ENCODE measurements around the gene CAPG.
"Not testable (repeated sequence)": the region's sequence is repeated elsewhere in the genome, so short reads cannot be mapped to it uniquely, and the experiment has no call there.

Gene CAPG

DNA sequence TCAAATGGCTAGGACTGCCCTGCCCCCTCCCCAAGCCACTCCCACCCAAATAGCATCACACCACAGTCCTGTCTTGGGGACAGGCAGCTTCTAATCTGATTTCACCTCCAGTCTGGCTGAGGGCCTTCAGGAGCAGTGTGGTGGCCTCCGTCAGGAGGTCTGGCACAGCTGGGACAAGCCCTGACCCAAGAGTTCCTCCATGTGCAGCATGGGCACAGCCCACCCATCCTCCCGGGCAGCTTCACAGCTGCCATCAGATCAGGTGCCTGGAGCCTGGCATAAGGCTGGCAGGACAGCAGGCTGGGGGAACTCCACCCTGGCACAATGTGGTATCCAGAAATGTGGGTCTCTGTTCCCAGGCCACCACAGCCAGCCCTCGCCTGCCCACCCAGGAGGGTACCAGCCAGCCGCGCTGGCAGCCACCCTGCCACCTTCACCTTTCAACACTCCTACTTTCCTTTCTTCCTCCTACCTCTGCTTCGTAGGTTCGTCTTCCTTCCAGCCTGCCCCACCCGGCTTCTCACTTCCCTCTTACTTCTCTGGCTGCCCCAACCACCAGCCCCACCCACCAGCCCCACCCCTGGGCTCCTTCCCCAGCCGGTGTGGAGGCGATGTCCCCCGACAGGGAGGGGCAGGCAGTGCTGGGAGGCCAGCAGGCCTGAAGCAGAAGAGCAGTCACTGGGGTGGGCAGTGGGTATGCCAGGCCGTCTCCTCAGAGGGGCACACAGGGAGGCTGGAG, at the start of gene CAPG:
Gene CAPG (minus strand): TSS at position 522 of the 739 bp plus-strand sequence. CDS start 8,221 bp downstream, outside the sequence.
- peak in 1 of 2 donors; percentile 13 for DNase-seq (ENCODE audit: low read depth in 2 of 2)

GRCh38 chr2:85459771-85460170, 49.6 kb upstream of the CAPG start:
- no peak for DNase-seq (ENCODE audit: low read depth in 2 of 2)

GRCh38 chr2:85458601-85459563, 48.7 kb upstream of the CAPG start:
- no peak for DNase-seq (ENCODE audit: low read depth in 2 of 2)

DNA sequence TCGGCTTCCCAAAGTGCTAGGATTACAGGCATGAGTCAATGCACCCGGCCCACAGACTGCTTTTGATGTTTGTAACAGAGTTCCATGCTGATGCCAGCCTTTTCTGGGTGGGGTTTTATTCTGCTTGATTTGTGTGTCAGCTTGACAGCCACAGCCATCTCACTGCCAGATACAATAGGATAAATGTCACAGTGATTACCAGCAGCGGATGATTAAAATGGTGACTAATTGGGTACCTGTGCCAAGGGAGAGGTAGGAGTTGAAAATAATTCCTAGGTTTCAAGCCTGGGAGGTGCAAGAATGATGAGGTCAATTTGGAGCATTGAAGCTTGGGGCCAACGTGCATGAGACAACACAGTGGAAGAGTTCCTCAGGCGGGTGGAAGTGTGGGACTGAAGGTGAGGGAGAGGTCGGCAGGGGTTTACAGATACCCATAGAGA, 47.7 kb upstream of the CAPG start:
- no peak for DNase-seq (ENCODE audit: low read depth in 2 of 2)

DNA sequence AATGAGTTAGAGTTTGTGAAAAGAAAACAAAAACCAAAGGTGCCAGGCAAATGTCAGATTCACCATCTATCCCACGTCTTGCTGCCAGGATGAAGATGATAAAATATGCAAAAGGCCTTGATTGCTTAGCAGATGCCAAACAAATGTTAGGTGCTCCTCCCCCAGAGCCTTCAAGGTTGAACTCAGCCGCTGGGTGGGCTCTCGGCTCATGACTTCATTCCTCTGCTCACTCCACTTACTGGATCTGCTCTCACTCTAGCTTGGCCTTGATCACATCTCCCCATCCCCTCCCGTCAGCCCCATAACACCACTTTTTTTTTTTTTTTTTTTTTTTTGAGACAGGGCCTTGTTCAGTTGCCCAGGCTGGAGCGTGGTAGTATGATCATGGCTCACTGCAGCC, 46.9 kb upstream of the CAPG start:
- no peak for DNase-seq (ENCODE audit: low read depth in 2 of 2)

DNA sequence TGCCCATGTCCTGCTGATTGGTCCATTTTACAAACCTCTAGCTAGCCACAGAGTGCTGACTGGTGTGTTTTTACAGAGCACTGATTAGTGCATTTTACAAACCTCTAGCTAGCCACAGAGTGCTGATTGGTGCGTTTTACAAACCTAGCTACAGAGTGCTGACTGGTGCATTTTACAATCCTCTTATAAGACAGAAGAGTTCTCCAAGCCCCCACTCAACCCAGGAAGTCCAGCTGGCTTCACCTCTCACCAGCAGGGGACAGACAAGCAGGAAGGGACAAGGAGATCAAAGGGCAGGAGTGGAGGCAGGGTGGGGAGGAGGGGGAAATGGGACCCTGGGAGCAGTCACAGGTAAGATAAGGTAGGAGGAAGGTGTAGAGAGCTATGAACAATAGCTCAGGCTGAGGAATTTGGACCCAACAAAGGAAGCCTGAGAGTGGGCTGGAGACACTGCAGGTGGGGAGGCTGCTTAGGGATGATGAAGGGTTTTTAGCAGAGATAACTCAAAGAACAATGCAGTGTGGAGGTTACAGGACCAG, 45.5 kb upstream of the CAPG start:
- DNase-seq (ENCODE audit: low read depth in 2 of 2): no peak

DNA sequence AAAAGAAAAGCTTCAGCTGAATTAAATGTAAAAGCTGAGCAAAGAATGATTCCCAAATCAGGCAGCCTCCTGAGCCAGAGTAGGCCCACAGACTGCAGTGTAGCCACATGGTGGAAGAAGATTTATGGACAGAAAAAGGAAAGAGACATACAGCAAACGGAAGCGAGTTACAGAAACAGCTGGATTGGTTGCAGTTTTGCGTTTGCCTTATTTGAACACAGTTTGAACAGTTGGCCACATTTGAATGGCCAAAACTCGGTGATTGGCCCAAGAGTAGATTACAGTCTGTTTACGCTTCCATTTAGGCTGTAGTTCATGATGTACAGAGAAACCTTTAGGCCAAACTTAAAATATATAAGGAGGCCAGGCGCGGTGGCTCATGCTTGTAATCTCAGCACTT, 43.4 kb upstream of the CAPG start:
- DNase-seq (ENCODE audit: low read depth in 2 of 2): no peak

- DNase-seq (ENCODE audit: low read depth in 2 of 2): no peak
Measured at GRCh38 chr2:85452237-85452636, 42.1 kb upstream of the CAPG start.

GRCh38 chr2:85449214-85449588, 39.0 kb upstream of the CAPG start:
- no peak for DNase-seq (ENCODE audit: low read depth in 2 of 2)

- DNase-seq (ENCODE audit: low read depth in 2 of 2): no peak
Measured at GRCh38 chr2:85448461-85449213, 38.5 kb upstream of the CAPG start.

DNA sequence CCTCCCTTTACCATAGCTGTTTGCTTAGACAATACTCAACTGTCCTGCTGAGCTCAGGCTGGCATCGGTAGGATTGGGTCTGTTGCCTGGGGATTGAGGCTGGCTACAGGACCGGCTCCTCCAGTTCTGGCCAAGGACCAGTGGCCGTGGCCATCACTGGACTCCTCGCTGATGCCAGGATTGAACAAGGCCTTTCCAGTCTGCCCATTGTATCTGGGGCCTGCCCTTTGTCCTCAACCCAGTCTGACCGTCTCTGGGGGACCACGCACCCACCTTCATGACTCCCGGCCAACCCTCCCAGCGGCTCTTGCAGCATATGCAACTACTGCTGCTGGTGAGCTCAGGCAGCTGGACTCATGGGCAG, 37.0 kb upstream of the CAPG start:
- DNase-seq (ENCODE audit: low read depth in 2 of 2): no peak

DNA sequence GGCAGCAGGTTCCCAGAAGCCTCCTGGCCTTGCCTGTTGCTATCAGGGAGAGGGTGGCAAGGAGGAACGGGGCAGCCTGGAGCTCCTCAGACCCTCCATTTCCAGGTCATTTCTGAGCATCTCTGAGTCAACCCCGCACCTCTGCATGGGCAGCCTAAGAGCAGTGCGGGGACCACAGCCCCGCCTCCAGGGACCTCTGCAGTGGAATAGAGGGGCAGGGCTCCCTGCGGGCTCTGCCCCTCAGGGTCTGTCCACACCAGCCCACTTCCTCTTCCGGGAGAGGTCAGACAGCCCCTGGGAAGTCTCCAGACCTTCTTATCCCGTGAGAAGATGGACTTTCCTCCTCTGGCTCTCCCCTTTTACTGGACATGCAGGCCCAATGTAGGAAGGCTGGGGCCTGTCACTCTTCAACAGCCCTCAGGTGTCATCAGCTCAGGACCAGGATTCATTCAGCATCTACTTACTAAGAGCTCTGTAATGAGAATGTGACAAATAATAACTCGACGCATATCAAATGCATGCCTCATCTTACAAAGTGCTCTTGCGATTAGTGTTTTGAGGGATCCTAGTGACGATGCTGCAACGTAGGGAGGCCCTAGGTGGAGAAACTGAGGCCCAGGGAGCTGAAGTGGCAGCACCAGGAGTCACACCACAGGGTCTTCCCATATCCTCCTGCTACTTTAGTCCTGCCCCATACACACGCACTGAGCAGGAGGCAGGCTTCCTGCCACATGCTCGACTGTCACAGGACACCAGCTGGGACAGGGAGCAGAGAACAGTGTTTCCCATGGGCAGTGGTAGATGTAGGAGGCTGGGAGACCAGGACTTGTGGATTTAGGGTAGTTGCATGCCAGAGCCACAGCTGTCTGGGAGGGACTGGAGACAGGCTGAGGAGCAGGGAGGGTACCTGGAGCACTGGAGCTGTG, 36.4 kb upstream of the CAPG start:
- no peak for DNase-seq (ENCODE audit: low read depth in 2 of 2)

DNA sequence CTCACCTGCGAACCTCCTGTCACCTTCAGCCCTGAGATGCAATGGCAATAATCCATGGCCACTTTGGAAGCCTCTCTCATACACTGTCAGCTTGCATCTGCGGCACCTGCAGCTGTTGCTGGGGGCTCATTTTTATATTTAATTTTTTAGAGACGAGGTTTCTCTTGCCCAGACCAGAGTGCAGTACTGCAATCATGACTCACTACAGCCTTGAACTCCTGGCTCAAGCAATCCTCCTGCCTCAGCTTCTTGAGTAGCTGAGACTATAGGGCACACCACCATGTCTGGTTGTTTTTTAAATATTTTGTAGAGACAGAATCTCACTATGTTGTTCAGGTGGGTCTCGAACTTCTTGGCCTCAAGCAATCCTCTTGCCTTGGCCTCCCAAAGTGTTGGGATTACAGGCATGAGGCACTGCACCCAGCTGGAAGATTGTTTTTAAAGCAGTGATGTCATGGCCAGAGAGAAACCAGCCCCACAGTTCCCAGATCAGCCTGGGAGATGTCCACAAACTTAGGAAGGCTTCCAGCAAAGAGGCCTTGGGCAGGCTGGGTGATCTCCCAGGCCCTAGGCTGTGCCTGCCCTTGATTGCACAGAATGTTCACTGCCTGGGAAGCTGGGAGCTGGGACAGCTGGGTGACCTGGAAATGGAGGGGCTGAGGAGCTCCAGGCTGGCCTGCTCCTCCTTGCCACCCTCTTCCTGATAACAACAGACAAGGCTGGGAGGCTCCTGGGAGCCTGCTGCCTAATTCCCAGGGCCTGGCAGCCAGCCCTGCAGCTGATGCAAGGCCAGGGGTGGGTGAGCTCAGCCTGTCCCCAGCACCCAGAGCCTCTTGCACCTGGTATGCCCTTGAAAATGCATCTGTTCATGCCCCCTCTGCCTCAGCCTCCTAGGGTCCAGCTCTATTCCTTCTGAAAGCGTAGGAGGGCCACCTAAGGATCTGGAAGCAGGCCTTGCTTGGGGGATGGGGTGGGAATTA, 35.4 kb upstream of the CAPG start:
- no peak for DNase-seq (ENCODE audit: low read depth in 2 of 2)

DNA sequence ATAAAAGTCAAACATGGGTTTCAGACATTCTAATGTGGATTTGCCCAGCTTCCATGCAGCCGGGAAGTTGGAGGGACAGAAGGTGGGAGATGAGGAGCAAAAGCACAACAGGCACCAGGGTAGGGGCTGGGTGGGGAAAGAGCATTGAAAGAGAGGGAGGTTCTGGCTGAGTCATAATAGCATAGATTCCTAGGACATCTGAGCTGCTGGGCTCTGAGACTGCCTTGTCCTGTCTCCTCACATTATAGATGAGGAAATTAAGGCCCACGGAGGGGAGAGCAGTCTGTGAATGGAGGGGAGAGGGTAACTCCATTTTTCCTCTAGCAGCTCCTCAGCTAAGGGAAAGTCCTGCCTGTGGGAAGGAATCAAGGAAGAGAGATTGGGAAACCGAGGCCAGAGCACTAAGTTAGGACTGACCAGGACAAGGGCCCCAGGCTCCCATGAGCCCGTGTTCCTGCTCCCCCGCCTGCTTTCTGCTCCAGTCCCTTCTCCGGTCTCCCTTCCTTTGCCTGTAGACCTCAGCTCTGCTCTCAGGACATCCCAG, 34.5 kb upstream of the CAPG start:
- no peak for DNase-seq (ENCODE audit: low read depth in 2 of 2)

DNA sequence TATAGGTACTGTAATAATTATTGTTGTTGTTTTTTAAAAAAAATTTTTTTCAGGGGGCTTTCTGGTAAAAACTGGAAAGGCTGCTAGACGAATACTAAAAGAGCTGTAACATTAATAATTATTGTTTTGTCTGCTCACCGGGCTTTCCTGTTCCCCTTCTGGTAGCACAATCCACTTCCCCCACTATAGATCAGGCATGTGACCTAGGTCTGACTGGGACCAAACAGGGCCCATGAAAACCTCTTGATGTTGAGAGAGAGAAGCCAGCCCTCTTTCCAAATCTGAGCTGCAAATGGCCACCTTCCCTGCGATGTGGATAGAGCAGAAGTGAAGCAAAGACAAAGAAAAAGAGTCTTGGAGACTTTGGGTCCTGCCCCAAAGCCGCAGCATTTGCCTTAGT, 31.7 kb upstream of the CAPG start:
- no peak for DNase-seq (ENCODE audit: low read depth in 2 of 2)

DNA sequence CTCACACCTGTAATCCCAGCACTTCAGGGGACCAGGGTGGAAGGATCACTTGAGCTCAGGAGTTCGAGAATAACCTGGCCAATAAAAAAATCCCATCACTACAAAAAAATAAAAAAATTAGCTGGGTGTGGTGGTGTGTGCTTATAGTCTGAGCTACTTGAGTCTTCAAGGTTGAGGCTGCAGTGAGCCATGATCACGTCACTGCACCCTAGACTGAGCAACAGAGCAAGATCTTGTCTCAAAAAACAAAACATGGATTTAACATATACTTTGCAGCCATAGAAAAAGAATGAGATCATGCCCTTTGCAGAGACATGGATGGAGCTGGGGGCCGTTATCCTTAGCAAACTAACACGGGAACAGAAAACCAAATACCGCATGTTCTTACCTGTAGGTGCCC, 30.6 kb upstream of the CAPG start:
- no peak for DNase-seq (ENCODE audit: low read depth in 2 of 2)

DNA sequence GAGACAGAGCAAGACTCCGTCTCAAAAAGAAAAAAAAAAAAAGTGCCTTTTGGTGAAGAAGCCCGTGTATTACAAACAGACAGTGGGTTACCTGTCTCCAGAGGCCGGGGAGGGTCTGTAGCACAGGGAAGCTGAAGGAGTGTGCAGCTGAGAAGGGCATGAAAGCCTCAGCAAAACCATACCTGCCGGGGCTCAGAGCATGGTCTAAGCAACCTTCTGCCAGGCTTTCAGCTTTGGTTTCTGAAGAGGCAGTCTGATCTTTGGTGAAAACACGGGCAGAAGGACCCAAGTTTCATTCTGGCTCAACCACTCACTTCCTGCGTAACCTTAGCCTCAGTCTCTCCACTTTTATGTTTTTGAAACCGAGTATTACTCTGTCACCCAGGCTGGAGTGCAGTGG, 29.8 kb upstream of the CAPG start:
- DNase-seq (ENCODE audit: low read depth in 2 of 2): no peak

GRCh38 chr2:85439569-85439968, 29.4 kb upstream of the CAPG start:
- not testable (repeated sequence) for DNase-seq (ENCODE audit: low read depth in 2 of 2)

- no peak for DNase-seq (ENCODE audit: low read depth in 2 of 2)
Measured at GRCh38 chr2:85439025-85439472, 28.9 kb upstream of the CAPG start.

All from activated CD8-positive, alpha-beta memory T cell treated with anti-CD3 and anti-CD28 coated beads for 4 hours (primary cell).